Activated CD8-positive, alpha-beta memory T cell treated with anti-CD3 and anti-CD28 coated beads for 1 hour (primary cell): ENCODE data around the gene UBXN6.

Source experiments
- DNase-seq, 2 donors: peaks; one replicate each; pipeline ENCODE4 v3.0.0-alpha.2; 2020; ENCODE audit warnings: low read depth in 1 of 2; ENCODE audit errors: extremely low read depth in 1 of 2

Gene UBXN6

DNA sequence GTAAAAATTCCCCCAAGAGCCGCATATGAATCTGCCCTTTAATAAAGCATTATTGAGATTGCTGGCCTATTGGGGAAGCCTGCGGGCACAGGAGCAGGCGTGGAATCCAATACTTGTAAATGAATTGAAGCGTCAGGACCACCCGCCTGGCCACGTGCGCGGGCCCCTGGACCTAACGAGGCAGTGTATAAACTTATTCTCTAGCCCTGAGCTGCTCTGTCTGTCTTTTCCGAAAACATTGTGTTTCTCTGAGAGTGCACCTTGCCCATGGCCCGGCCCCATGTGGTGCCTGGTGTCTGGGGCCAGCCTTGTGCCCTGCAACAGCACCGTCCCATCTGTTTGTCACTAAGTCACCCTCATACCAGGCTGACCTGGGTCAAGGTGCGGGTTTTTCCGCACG lies 14.4 kb downstream of the UBXN6 start:
- no peak for DNase-seq

DNA sequence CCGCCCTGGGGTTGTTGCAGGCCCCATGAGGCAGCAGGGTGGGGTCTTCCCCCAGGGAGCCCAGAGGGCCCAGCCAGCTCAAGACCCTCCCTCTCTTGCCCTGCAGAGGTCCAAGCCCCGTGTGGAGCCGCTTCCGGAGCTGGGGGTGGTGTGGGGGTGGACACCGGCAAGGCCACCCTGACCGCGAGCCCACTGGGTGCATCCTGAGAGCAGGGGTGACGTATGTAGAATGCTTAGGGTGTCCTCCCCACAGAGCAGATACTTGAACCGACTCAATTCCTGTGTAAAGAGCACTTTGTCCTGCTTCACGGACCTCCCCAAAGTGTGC lies 14.8 kb downstream of the UBXN6 start:
- DNase-seq, result no peak

DNA sequence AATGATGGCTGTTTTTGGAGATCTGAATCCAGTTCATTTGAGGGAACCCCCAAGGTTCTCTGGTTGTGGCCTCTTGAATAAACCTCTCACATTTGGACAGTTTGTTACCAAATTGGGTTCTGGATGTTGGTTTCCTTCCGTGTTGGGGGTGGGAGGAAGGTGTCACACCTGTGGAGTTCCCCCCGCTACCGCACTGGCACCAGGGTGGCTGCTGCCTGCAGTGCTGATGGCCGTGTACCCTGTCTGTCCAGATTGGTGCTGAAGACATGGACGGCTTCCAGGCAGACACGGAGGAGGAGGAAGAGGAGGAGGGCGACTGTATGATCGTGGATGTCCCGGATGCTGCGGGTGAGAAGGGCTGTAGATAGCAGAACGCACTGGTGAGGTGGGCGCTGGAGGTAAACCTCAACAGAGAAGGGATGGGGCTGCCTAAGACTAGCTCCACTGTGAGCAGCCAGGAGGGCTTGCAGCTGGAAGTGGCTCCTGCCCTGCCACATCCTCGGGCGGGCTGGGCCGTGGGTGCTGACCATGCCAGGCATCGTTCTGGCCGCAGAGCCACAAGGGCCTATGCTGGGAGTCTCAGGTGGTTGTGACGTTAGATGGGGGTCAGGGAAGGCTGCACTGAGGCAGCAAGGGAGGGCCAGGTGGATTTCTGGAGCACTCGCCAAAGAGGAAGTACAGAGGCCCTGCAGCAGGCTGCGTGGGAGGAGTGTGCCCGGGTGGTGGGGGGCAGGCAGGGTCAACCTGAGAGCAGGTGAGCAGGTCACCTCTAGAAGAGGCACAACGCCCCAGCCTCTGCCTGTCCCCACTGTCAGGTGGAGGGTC lies 15.4 kb downstream of the UBXN6 start:
- DNase-seq, result no peak

DNA sequence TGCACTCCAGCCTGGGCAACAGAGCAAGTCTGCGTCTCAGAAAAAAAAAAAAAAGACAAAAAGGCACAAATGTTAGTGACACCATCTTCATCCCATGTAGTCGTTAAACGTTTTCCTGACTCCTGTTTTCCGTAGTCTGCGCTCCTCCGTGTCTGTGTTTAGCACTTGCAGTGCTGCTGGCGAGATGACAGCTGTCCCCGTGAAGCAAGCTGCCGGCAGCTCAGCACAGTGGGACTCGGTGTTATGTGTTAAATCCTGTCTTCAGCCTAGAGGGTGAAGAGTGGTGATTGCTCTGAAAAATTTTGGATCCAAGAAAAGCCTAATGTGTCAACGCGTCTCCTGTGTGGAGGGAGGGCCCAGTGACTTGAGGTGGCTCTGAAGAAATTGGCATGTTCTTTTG lies 18.4 kb downstream of the UBXN6 start:
- no peak for DNase-seq

DNA sequence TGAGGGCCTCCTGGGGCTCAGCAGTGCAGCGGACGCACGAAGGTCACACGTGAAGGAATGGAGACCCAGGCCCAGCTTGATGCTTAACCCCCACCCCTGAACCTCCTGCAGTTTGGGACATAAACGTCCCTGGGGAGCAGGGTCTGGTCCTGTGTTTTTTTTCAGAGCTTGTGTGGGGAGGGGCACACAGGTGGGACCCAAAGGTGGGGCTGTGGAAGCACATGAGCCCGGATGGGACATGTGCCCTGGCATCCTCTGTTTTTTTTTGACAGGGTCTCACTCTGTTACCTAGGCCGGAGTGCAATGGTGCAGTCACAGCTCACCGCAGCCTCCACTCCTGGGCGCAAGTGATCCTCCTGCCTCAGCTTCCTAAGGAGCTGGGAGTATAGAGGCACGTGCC lies 20.5 kb downstream of the UBXN6 start:
- no peak for DNase-seq

DNA sequence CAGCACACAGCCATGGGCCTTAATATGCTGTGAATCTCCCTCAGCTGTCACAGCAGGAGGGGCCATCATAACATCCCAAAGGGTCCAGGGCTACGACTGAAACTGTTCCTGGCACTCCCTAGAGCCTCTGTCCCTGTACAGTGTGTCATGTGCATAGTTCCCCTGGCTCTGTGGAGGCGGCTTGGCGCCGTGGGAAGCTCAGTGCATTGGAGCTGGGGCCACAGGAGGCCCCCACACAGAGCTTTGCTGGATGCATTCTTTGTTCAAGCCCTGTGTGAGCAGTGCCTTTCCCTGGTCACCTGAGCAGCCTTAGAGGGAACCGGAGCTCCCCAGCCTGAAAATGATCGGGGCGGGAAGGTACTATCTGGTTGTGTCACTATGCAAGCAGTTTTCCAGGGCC lies 21.4 kb downstream of the UBXN6 start:
- no peak for DNase-seq

DNA sequence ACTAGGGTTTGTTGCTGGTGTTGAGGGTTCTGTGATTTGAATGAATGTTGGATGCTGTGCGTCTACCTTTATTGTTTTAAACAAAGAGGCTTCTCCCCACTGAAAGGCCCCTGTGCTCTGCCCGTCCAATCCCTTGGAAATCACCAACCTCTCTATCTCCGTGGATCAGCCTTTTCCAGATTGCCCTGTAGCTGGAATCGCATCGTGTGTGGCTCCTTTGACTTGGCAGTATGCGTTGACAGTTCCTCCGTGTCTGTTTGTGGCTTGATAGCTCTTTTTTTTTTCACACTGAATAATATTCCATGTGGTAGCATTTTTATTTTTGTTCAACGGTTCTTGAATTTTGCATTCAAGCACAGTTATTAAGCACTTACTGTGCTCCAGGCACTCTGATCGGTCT lies 23.2 kb downstream of the UBXN6 start:
- no peak for DNase-seq

DNA sequence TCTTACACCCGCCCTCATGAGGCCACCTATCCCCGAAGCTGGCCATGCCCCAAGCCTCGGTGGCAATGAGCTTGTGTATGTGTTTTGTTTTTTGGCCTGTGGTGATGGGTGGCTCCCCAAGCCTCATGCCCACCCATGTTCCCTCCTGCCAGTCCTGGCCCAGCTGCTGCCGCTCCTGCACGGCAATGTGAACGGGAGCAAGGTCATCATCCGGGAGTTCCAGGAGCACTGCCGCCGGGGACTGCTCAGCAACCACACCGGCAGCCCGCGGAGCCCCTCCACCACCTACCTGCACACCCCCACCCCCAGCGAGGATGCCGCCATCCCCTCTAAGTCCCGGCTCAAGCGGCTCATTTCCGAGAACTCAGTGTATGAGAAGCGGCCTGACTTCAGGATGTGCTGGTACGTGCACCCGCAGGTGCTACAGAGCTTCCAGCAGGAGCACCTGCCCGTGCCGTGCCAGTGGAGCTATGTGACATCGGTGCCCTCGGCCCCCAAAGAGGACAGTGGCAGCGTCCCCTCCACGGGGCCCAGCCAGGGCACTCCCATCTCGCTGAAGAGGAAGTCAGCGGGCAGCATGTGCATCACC lies 24.6 kb downstream of the UBXN6 start:
- DNase-seq, result no peak

DNA sequence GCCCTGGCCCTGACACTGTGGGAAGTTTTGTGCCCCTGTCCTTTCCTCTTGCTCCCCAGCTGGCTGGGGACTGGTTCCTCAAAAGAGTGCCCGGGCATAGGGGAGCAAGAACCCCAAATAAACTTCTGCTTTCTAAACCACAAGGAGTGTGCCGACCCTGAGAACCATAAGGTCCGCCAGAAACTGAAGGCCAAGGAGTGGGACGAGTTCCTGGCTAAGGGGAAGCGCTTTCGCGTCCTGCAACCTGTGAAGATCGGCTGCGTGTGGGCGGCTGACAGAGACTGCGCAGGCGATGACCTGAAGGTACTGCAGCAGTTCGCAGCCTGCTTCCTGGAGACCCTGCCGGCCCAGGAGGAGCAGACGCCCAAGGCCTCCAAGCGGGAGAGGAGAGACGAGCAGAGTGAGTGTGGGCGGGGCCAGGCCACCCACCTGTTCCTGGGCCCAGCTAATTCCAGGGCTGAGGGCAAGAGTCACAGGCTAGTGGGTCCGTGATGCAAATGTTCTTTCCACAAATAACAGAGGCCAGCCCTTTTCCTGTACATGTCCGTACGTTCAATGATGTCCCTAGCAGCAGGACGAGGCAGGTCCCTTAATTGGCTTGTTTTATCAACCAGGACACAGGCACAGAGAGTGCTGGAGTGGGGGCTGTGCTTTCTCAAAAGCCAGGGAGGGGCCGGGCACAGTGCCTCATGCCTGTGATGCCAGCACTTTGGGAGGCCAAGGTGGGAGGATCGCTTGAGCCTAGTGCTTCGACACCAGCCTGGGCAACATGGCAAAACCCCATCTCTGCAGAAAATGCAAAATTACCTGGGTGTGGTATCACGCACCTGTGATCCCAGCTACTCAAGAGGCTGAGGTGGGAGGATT lies 25.6 kb downstream of the UBXN6 start:
- no peak for DNase-seq

DNA sequence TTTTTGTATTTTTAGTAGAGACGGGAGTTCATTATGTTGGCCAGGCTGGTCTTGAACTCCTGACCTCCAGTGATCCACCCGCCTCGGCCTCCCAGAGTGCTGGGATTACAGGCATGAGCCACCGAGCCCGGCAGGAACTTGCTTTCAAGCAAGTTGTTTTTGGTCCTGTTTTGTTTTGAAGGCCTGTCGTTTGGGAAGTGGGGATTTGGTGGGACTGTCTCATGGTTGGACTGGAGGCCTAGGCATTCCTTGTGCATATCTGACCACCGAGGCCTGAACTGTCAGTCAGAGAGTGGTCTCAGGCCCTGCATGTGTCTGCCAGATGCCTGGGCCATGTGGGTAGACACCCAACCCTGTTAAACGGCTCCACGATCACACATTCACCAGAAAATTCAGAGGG lies 26.3 kb downstream of the UBXN6 start:
- DNase-seq, result no peak

DNA sequence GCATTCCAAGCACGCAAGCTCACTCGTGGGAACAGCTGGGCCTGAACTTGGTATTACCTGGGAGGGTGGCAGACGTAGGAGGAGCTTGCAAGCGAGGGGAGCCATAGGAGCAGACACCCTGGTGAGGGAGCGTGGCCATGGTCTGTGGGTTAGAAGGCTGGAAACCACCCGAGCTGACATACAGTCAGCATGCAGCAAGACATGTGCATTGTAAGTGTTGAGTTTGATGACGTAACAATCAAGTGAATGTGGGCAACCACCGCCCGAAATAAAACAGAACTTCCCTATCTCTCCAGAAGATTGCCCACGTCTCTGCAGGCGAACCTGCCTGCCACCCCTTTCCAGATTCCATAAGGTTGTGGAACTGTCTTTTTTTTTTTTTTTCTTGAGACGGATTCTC lies 26.8 kb downstream of the UBXN6 start:
- DNase-seq, result no peak

DNA sequence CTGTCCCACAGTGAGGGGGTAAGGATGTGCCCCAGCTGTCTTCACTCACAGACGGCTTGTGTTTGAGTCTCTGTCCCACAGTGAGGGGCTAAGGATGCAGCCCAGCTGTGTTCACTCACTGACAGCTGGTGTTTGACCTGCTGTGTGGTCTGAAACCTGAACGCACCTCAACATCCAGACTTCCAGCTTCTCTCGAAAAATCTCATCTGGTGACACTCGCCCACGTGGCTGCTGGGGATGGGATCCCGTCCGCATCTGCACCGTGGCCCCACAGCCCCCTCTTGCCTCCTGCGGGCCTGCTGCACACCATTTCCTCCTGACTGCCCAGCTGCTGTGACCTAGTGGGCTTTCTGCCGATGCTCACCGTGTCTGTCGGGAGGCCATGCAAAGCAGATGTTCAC lies 27.8 kb downstream of the UBXN6 start:
- DNase-seq, result no peak

DNA sequence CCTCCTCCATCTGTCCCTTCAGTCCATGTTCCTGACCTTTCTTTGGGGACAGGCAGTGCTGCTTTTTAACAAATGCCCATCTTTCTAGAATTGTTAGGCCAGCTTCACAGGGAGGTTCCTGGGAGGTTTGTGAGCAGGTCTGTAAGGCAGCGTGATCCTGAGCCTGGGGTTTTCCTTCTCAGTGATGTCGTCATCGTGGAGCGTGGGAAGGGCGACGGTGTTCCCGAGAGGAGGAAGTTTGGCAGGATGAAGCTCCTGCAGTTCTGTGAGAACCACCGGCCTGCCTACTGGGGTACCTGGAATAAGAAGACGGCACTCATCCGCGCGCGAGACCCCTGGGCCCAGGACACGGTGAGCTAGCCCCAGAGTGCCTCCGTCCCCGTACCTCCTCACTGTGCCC lies 28.3 kb downstream of the UBXN6 start:
- DNase-seq, result no peak

DNA sequence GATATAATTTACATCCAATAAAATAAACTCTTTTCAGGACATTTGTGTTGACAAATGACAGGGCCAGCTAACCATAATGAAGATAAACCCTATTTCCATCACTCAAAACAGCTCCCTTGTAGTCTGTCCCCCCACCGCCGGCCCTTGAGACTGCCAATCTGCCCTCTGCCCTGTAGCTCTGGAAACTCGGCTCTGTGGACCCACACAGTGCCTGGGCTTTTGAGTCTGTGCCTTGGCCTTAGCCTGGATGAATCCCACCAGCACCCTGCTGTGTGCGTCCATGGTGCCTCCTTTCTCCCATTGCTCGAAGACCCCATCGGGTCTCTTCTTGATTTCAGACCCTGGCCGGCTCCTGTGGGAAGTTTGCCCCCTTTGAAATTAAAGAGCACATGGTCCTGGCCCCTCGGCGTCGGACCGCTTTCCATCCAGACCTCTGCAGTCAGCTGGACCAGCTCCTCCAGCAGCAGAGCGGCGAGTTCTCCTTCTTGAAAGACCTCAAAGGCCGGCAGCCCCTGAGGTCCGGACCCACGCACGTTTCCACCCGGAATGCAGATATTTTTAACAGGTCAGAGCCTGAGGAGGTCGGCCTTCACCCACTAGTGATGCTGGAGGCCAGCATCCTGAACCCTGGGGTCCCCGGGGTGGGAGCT lies 29.1 kb downstream of the UBXN6 start:
- DNase-seq, result no peak

DNA sequence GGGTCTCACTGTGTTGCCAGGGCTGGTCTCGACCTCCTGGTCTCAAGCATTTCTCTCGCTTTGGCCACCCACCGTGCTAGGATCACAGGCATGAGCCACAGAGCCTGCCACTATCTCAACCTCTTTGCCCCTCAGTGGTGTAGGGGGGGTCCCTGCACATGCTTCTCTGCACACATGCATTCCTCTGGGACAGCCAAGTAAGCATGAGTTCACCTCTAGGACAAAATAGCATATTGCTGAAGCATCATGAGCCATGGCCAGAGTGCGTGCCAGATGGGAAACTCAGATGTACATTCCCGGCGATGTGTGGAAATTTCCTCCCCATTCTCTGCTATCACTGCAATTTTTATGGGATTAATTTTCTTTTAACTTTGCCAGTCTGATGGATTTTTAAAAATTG lies 32.1 kb downstream of the UBXN6 start:
- DNase-seq, result no peak

DNA sequence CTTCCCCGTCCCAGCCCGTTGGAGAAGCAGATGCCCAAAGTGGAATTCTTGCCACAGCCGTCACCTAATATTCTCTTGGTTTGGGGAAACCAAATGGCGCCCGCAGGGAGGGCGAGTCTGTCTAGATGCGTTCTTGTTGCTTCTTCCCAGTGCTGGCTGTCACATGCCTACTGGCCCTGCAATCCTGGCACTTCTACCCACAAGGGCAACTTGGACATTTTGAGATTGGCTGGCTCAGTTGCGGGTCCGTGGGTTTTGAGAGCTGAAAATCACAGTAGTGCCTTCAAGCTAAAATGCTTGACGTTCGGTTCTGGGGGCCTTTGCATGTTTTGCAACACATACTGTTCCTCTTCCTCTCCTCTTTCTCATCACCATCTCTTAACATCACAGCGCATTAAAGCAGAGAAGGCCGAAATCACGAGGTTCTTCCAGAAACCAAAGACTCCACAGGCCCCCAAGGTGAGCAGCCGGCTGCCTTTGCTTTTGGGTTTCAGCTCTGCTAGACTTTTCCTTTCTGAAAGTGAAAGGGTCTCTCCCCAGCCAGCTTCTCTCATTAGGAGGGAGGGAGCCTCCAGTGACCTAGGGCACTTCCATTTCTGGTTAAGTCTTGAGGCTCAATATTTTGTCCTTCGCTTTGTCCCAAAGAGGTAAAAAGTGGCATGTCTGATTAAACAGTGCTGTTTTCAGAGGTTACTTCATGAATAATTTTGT lies 34.0 kb downstream of the UBXN6 start:
- no peak for DNase-seq

DNA sequence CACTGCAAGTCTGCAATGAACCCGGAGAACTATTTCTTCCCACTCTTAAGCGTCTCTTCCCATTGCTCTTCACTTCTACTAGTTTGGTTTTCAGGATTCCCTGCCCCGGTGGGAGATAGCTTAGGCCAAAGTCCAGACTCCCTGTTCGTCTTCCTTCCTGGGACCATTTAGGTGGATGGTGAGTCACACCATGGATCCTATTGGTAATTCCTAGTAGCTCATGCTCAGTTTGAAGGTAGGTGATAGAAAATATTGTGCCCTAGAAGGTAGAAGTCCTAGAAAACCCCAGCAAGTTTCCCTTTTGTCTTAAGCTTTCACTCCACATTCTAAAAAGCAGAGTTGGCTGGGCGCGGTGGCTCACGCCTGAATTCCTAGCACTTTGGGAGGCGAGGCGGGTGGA lies 41.3 kb downstream of the UBXN6 start:
- DNase-seq, result no peak

DNA sequence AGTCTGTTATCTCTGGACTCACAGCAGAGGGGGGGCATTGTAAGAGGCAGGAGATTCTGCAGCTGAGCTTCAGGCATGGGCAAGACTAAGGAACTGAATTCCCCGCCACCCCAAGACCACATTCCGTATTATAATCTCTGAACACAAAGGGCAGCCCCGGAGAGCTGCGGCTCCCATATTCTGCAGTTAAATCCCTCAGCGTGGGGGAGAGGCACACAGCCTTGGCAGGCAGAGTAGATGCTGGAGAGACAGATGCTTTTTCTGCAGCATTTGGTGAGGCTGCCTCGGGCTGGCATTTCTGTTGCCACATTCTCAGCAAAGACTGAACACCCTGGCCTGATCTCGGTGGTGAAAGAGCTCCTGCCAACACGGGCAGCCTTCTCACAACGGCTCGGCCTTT lies 42.2 kb downstream of the UBXN6 start:
- no peak for DNase-seq

DNA sequence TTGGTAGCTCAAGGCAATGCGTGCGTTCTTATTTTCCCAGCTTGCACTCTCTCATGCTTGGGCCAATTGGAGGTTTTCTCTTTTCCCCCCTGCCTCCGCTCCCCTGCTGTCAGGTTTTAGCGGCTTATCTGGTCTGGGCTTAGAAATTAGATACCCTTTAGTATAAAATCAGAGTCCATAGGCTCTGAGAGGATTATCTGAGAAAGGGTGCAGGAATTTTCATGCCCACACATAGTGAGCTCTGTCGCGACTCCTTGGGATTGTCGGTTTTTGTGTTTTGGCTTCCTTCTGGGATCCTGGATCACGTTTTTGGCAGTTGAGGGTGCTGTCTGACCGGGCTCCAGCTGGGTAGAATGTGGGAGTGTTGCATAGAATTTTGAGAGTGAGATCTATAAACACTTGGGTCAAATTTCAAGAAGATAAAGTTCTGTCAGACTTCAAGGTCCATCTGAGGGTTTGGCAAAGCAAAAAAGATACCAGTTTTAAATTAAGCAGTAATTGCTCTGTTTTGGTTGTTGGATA lies 42.7 kb downstream of the UBXN6 start:
- no peak for DNase-seq

DNA sequence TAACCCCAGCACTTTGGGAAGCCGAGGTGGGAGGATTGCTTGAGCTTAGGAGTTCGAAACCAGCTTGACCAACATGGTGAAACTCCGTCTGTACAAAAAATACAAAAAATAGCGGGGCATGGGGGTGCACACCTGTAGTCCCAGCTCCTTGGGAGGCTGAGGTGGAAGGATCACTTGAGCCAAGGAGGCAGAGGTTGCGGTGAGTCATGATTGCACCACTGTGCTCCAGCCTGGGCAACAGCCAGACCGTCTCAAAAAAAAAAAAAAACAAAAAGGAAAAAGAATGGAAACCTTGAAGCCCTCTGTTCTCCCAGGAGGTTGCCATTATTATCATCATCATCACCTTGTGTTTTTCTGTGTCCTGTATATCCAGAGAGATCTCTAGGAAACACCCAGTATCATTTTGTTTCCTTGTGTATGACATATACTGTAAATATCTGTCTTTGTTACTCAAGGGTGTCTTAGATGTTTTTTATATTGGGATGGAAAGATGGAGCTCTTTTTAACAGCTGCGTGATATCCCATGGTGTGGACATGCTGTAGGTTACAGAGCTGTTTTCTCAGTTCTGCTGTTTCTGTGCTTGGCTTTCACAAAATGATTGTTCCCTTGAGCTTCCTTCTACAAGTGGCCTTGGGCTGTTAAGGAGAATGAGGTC lies 43.3 kb downstream of the UBXN6 start:
- no peak for DNase-seq
